Stimulated activated CD8-positive, alpha-beta memory T cell treated with anti-CD3 and anti-CD28 coated beads, Interleukin-7, amount 100 ng/mL, for 4 hours (primary cell): ENCODE measurements around the gene PALM.

Experiments used
- DNase-seq, 2 donors: peaks; one replicate each; pipeline ENCODE4 v3.0.0-alpha.2; 2020; ENCODE audit warnings: low read depth in 2 of 2

The PALM gene

DNA sequence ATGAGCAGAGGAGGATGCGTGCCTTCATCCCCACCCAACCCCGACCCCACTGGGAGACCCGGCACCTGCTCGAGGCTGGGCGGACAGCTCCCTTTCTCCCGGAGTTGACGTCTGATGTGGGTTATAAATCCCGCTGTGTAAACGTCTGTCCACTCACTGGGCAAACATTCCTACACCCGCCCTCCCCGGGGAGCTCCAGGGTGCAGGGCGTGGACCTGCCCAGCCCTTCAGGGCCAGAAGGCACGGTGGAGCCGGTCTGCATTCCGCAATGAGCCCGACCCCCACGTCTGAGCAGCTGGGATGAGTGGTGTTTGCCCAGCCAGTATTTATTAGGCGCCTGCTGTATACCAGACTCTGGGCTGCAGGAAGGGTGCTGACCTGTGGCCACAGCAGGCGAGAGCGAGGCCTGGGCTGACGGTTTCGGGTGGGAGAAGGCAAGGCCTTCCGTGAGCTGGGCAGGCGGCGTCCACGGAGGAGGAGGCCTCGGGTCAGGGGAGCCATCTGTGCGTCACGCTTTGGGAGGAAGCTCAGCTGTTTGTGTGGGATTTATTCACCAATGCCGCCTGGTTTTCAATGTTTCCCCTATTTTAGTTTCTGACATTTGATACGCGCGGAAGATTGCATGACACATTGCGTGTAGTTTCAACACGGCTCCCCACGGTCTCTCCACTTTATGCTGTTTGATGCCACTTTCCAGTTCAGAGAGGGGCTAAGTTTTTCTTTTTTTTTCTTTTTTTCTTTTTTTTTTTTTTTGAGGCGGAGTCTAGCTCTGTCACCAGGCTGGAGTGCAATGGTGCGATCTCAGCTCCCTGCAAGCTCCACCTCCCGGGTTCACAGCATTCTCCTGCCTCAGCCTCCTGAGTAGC, 44.1 kb downstream of the PALM start:
- no peak for DNase-seq

DNA sequence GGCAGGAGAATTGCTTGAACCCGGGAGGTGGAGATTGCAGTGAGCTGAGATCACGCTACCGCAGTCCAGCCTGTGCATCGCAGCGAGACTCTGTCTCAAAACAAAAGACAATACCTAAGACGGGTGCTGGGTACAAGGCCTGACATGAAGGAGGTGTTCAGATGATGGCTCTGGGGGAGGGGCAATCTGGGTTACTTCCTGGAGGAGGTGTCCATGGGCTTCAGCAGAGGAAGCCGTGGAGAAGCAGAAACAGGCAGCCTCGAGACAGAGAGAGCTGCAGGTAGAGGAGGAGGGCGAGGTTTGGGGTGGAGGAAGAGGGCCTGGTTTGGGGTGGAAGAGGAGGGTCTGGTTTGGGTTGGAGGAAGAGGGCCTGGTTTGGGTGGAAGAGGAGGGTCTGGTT, 45.8 kb downstream of the PALM start:
- DNase-seq = no peak

DNA sequence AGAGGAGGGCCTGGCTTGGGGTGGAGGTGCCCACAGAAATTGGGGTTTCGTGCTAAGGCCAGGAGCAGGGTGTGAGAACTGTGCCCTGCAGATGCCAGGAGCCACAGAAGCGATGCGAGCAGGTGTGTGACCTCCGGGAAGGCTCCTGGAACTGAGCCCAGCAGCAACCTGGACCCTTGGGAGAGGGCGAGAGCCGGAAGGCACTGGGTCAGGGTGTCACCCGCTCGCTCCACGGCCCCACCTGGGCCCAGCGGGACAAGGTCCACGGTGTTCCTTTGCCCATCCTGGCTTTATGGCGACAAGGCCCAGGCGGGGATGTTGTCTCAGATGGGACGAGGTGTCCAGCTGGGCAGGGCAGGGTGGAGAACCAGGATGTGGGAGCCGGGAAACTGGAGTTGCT, 46.3 kb downstream of the PALM start:
- no peak for DNase-seq

DNA sequence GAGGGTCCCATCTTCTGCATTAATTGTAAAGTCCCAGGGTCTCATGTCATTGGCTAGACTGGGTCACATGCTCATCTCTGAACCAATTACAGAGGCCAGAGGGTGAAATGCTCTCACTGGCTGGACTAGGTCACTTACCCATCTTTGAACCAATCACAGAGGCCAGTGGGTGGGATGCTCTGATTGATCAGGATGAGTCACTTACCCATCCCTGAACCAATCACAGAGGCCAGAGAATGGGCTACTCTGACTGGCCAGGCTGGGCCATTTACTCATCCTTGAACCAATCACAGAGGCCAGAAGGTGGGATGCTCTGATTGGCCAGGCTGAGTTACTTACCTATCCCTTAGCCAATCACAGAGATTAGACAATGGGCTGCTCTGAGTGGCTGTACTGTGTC, 47.5 kb downstream of the PALM start:
- DNase-seq = no peak

DNA sequence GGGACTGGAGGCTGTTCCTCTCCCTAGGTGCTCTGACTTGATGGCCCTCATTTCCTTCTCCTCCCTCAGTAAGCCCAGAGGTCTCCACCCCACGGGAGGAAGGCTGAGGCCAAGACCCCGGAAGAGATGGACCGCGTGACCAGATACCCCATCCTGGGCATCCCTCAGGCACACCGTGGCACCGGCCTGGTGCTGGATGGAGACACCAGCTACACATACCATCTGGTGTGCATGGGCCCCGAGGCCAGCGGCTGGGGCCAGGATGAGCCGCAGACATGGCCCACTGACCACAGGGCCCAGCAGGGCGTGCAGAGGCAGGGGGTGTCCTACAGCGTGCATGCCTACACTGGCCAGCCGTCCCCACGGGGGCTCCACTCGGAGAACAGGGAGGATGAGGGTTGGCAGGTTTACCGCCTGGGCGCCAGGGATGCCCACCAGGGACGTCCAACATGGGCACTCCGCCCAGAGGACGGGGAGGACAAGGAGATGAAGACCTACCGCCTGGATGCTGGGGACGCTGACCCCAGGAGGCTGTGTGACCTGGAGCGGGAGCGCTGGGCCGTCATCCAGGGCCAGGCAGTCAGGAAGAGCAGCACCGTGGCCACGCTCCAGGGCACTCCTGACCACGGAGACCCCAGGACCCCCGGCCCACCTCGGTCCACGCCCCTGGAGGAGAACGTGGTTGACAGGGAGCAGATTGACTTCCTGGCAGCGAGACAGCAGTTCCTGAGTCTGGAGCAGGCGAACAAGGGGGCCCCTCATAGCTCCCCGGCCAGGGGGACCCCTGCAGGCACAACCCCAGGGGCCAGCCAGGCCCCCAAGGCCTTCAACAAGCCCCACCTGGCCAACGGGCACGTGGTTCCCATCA, 48.3 kb downstream of the PALM start:
- DNase-seq = no peak

DNA sequence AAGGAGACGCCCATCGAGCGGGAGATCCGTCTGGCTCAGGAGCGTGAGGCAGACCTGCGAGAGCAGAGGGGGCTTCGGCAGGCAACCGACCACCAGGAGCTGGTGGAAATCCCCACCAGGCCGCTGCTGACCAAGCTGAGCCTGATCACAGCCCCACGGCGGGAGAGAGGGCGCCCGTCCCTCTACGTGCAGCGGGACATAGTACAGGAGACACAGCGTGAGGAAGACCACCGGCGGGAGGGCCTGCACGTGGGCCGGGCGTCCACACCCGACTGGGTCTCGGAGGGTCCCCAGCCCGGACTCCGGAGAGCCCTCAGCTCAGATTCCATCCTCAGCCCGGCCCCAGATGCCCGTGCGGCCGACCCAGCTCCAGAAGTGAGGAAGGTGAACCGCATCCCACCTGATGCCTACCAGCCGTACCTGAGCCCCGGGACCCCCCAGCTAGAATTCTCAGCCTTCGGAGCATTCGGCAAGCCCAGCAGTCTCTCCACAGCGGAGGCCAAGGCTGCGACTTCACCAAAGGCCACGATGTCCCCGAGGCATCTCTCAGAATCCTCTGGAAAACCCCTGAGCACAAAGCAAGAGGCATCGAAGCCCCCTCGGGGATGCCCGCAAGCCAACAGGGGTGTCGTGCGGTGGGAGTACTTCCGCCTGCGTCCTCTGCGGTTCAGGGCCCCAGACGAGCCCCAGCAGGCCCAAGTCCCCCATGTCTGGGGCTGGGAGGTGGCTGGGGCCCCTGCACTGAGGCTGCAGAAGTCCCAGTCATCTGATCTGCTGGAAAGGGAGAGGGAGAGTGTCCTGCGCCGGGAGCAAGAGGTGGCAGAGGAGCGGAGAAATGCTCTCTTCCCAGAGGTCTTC, 49.3 kb downstream of the PALM start:
- no peak for DNase-seq

DNA sequence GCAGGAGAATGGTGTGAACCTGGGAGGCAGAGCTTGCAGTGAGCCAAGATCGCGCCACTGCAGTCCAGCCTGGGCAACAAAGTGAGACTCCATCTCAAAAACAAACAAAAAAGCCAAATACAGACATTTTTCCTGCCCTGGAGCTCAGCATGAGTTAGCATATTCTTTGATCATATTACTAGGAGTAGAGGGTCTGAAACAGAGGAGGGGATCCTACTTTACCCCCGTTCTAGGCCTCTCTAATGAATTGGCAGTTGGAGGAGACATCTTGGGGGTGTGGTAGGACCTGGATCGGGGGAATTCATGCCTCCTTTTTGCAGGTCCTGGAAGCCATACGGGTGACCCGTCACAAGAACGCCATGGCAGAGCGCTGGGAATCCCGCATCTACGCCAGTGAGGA, 54.4 kb downstream of the PALM start:
- DNase-seq = no peak

DNA sequence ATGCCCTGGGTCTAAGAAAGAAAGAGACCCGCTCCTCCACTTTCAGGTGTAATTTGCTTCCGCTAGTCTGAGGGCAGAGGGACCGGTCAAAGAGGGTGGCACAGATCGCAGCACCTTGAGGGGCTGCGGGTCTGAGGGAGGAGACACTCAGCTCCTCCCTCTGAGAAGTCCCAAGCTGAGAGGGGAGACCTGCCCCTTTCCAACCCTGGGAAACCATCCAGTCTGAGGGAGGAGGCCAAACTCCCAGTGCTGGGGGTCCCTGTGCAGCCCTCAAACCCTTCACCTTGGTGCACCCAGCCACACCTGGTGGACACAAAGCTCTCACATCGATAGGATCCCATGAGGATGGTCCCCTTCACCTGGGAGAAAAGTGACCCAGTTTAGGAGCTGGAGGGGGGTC, 55.1 kb downstream of the PALM start:
- DNase-seq = no peak

DNA sequence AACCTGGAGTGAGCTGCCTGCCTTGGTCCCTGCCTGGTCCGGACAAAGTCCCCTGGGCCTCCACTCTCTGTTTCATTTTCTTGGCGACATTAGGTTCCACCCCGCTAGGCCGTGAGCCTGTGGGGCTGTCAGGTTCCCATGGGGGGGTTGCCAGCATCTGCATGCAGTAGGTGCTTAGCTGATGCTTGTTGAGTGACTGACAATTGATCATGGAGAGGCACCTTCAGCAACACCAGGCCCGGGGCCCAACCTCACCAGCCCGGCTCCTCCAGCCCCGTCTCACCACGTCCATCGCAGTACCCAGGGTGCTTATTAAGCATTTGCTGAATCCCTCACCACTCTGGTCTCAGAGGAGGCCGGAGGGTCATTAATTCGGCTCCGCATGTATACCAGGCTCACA, 55.6 kb downstream of the PALM start:
- no peak for DNase-seq

DNA sequence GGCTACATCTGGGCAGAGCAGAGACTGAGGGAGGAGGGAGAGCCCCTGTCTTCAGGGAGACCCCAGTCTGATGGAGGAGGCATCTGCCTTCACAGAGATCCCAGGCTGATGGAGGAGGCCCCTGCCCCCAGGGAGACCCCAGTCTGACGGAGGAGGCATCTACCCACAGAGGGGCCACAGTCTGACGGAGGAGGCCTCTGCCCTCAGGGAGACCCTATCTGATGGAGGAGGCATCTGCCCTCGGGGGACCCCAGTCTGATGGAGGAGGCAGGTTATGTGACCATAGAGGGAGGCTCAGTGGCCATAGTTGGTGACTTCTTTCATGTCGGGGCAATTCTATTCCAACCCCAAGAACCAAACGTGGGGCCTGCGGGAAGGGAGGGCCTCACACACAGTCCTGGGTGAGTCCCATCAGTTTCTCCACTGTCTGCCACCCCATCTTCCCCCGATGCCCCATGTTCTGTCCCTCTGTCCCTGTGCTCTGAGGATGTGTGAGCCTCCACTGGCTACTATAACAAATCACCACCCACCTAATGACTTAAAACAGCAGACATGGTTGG, 56.5 kb downstream of the PALM start:
- DNase-seq = no peak

DNA sequence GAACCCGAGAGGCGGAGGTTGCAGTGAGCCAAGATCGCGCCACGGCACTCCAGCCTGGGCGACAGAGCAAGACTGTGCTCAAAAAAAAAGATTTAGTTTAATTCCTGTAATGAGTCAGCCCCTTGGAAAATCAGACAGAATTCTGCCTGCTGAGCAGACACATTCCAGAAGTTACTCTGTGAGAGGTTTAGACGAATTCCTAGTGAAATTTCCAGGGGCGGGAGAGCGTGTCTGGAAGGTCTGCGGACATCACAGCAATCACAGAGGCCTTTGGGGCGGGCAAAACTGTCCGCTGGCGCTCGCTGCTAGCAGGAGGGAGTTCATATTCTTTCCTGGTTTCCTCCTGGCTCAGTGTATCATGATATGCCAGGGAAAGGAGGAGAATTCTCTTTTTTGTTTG, 59.7 kb downstream of the PALM start:
- no peak for DNase-seq

DNA sequence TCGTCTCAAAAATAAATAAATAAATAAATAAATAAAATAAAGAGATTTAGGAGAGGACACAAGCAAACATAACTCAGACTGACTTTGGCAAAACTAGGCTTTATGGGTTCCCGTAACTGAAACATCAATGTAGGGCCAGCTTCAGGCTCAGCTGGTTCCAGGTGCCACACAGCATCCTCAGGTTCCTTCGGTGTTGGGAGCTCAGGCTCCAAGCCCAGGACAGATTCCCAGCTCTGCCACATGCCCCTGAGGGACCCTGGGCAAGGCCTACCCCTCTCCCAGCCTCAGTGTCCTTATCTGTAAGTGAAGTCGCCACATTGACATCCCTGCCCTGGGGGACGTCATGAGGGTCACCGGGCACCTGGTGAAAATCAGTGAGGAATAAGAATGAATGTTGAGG, 60.9 kb downstream of the PALM start:
- no peak for DNase-seq

DNA sequence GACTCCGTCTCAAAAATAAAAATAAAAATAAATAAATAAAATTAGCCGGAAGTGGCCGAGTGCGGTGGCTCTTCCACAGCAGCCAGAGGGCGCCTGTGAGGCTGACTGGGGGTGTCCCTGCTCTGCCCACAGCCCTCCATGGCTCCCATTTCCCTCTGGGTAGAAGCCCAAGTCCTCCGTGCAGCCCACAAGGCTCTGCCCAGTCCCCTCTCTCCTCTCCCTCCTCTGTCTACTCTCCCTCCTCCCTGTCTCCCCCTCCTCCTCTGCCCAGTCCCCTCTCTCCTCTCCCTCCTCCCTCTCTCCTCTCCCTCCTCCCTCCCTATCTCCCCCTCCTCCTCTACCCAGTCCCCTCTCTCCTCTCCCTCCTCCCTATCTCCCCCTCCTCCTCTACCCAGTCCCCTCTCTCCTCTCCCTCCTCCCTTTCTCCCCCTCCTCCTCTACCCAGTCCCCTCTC, 62.6 kb downstream of the PALM start:
- no peak for DNase-seq

DNA sequence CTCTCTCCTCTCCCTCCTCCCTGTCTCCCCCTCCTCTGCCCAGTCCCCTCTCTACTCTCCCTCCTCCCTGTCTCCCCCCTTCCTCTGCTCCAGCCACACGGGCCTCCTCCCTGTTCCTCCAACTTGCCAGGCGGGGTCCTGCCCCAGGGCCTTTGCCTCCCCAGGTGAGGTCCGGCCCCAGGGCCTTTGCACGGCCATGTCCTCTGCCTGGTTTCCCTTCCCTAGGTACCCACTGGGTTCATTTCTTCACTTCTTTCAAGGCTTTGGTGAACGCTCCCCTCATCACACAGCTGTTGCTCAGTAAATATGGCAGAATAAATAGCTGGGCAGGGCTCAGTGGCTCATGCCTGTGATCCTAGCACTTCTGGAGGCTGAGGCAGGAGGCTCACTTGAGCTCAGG, 63.3 kb downstream of the PALM start:
- no peak for DNase-seq

DNA sequence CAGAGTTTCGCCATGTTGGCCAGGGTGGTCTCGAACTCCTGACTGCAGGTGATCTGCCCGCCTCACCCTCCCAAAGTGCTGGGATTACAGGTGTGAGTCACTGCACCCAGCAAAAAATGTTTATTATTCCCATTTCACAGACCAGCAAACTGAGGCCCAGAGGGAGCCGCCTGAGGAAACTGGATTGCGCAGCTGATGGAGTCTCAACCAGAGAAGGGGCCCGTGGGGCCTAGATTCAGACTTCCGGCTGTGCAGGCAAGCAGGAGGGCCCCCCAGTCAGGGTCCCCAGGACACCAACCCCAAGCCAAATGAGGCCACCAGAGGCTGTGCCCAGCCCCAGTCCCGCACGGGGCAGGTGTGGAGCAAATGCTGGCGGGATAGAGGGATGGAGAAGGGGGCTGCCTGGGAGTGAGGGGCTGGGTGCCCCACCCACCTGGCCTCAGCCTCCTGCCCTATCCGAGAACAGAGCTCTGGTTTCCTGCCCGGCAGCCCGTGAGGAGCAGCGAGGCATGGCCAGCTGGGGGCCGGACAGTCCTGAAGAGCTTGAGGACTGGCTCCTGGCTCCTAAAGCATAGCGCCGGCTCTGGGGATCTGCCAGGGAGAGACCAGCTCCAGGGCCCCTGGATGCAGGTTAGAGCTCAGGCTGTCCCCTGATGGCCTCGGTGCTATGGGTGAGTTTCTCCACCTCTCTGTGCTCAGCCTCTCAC, 64.1 kb downstream of the PALM start:
- DNase-seq = no peak

DNA sequence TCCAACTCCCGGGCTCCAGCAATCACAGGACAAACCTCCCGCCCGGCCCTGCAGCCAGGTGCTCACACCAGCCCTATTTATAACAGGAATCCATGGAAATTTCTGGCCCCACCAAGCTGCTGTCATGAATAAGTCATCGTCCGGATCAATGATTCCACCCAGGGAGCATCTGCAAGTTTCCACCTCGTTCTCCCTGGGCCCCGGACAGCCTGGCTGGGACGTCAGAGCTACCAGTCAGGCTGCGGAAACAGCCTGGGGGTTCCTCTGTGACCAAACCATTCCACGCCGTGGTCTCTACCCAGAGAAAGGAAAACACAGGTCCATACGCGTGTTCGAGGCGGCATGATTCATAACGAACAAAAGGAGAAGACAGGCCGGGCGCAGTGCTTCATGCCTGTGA, 67.8 kb downstream of the PALM start:
- DNase-seq = no peak

DNA sequence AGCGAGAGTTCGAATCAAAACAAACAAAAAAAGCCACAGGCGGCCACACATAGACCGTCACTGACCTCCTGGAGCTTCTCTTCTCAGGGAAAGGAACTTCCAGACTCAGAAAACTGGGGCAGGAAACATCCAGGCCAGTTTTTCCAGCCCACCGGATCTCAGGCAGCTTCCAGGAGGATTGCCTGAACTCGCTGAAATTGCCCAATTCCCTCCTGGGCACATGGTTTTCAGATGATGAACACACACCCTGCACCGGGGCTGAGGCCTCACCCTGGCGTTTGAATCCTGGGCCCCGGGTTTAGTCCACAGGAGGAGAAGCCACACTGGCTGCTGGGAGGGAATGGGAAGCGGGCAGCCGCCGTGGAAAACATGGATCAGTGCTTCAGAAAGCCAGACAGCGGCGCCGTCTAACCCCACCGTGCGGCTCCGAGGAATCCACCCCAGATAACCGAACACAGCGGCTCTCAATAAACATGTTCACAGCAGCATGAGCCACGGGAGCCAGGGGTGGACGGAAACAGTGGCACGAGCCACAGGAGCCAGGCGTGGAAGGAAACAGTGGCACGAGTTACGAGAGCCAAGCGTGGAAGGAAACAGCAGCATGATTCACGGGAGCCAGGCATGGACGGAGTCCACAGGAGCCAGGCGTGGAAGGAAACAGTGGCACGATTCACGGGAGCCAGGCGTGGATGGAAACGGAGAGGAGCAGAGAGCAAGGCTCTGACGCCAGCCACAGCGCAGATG, 70.3 kb downstream of the PALM start:
- DNase-seq = no peak

DNA sequence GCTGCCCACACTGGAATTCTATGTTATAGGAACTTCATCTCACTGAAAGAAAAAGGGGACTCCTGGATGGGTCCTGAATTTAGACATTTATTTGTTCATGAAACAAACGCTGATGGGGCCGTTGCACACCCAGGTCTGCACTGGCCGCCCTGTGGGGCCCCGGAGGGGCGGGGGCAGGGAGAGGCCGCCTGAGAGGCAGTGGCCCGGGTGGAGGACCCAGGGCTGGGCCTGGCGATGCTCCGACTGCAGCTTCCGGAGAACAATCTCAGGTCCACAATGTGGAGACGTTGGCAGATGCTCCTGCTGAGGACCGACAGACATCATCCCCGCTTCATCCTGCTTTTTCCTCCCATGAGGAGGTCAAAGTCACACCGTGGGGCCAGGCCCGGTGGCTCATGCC, 72.2 kb downstream of the PALM start:
- no peak for DNase-seq

DNA sequence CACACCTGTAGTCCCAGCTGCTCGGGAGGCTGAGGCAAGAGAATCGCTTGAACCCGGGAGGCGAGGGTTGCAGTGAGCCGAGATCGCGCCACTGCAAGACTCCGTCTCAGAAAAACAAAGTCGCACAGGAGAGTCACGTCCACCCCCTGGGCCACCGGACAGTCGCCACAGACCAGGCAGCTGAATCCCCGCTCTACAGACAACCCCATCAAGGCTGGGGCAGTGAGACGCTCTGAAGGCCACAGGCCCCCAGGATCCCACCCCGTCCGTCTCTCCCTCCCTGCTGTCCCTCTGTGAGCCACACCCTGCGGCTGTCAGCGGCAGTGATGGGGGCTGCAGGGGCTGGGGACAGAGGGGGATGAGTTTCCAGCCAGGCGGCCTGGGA, 73.1 kb downstream of the PALM start:
- no peak for DNase-seq

DNA sequence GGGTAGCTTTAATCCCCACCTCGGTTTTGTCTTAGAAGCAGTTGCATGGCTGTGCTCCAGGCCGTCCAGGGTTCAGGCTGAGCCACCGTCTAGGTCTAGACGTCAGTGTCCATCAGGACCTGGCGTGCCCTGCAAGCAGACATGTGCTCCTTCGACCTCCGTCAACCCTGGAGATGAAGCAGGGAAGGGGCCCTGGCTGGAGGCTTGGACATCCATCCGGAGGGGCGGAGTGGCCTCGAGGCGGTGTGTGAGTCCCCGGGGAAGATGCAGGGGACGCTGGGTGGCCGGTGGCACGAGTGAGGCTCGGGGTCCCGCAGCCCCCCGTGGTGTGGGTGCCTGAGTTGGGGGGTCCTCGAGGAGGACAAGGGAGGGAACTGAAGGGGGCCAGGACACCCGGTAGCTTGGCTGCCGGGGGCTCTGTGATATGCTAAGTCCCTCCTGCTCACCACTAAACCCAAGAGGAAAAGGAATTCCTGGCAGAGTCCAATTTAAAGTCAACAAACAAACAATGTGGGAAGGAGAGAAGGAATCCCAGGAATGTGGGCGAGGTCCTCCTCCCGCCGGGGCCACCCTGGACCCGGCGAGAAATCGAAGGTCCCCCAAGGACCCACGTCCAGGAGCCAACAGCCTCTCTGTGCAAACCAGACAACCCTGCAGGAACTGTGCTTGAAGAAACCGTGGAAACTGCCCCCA, 73.6 kb downstream of the PALM start:
- DNase-seq = no peak
